HG03108 (cell line): ENCODE measurements around the gene OR51G1.

Source experiments
- ATAC-seq: cut with Tn5 transposase; IDR thresholded peaks from one replicate; pipeline ENCODE4 v1.9.1; 2021; ENCODE audit warnings: moderate library complexity; ENCODE audit not compliant: unreplicated experiment

OR51G1 gene

GRCh38 chr11:4881188-4881587 is 43.0 kb downstream of the OR51G1 start:
- ATAC-seq, result no peak
